Transverse colon (tissue), 4 donors: ENCODE results near the gene TNFRSF8. TPM values are rescaled to one million over a fixed set of nuclear protein-coding genes. Genes with fewer than 3 reads are reported as not detected.

Experiments
- DNase-seq: peaks from one replicate; pipeline ENCODE4 v3.0.0-alpha.2; 2019
- H3K27ac ChIP-seq, 4 donors: fragments of 200-600 bp; sonication (generic); 2 replicates each; pipeline ENCODE4 v1.5.1; 2016 to 2018; ENCODE audit warnings: inconsistent platforms in 4 of 4
- H3K27me3 ChIP-seq: fragments of 200-600 bp; sonication (generic); 2 replicates; pipeline ENCODE4 v1.5.1; 2017; ENCODE audit warnings: inconsistent platforms
- H3K36me3 ChIP-seq, 4 donors: fragments of 200-600 bp; sonication (generic); 2 replicates each; pipeline ENCODE4 v1.5.1; 2017 to 2019; ENCODE audit warnings: inconsistent platforms in 4 of 4
- H3K4me1 ChIP-seq, 4 donors: fragments of 200-600 bp; sonication (generic); 2 replicates each; pipeline ENCODE4 v1.5.1; 2017 to 2020; ENCODE audit warnings: inconsistent platforms in 4 of 4
- H3K4me3 ChIP-seq, 4 donors: fragments of 200-600 bp; sonication (generic); 1 replicate in 1 of 4; 2 replicates in 3 of 4; pipeline versions ENCODE4 v1.5.1 to v1.6.1; 2017 to 2019; ENCODE audit warnings: inconsistent platforms in 4 of 4
- H3K9me3 ChIP-seq, 2 donors: fragments of 200-600 bp; sonication (generic); 2 replicates each; pipeline ENCODE4 v1.5.1; 2017 to 2019; ENCODE audit warnings: inconsistent platforms in 2 of 2
- EP300 ChIP-seq: sonication (generic); formaldehyde crosslinking; IDR thresholded peaks from one replicate; pipeline ENCODE4 v1.6.1; 2017; ENCODE audit warnings: antibody characterized with exemption, low read depth
- POLR2A ChIP-seq: fragments of 450-650 bp; IDR thresholded peaks from one replicate; pipeline ENCODE4 v1.6.1; 2016; ENCODE audit warnings: antibody characterized with exemption, mild to moderate bottlenecking, moderate library complexity
- POLR2AphosphoS5 ChIP-seq, 3 donors: sonication (generic); formaldehyde crosslinking; IDR thresholded peaks; one replicate each; pipeline ENCODE4 v1.6.1; 2016; ENCODE audit warnings: antibody characterized with exemption in 3 of 3
- WGBS, 2 donors: methylation state at CpG; one replicate each; pipeline ENCODE4 v1.1.5; 2018; ENCODE audit warnings: low coverage in 1 of 2; 5-methylcytosine and 5-hydroxymethylcytosine counted together
- in situ Hi-C, 4 donors: fragments of 200-750 bp; cut with MboI; loops; one replicate each; pipeline versions ENCODE4 v1.15.0 to v1.15.1; 2017; ENCODE audit warnings: low sequenced_read_pairs in 3 of 4, low pct_ligation_motif_present in 1 of 4, low pct_unique_long_range_greater_than_20kb in 1 of 4
- intact Hi-C: fragments of 100-400 bp; cut with DNase I; formaldehyde crosslinking; loops from one replicate; pipeline ENCODE4 v1.15.1; 2023; ENCODE audit warnings: low total_unique reads
- total RNA-seq, 4 donors: library from RNA; depleted of rRNA; stranded (reverse); fragments of >200 nt; gene quantifications; one replicate each; pipeline ENCODE4 v1.1.0, GENCODE V29; 2016
- TF ChIP-seq, protein P1 (sequence below), 5 experiments: fragments of 200-600 bp in 3 of 5; fragments of 450-650 bp in 2 of 5; sonication (generic) in 3 of 5; IDR thresholded peaks; 1 replicate in 2 of 5; 2 replicates in 3 of 5; pipeline ENCODE4 v1.5.1; 2016 to 2017; ENCODE audit warnings: antibody characterized with exemption in 5 of 5, inconsistent platforms in 3 of 5, mild to moderate bottlenecking in 2 of 5, moderate library complexity in 1 of 5

TNFRSF8 gene
- total RNA-seq, 4 donors from 2014 or later: 0.16 TPM; not detected in 3

DNA sequence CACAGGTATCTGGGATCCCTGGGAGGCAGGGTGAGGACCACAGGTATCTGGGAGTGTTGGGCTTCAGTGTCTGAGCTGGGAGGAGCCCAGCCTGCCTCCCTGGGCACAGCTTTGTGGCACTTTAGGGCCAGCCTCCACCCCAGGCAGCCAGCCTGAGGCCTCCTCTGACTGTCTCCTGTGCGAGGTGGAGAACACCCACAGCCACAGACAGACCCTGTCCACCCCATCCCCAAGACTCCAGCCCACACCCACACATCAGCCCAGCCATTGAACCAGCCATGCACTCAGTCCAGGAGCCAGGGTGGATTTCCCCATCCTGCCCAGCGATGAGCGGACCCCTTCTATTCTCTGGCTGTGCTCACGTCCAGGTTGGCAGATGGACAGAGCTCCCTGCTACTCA is 81.9 kb downstream of the TNFRSF8 start:
- peaks cover 29 to 66% (median 37%) of the 10 kb centered on the region in 4 donors for H3K4me1 ChIP-seq
- intact Hi-C loops: no loop called here
- TF ChIP-seq POLR2AphosphoS5 (IDR thresholded peaks at IDR 0.05): no peak
- TF ChIP-seq, protein P1, sequence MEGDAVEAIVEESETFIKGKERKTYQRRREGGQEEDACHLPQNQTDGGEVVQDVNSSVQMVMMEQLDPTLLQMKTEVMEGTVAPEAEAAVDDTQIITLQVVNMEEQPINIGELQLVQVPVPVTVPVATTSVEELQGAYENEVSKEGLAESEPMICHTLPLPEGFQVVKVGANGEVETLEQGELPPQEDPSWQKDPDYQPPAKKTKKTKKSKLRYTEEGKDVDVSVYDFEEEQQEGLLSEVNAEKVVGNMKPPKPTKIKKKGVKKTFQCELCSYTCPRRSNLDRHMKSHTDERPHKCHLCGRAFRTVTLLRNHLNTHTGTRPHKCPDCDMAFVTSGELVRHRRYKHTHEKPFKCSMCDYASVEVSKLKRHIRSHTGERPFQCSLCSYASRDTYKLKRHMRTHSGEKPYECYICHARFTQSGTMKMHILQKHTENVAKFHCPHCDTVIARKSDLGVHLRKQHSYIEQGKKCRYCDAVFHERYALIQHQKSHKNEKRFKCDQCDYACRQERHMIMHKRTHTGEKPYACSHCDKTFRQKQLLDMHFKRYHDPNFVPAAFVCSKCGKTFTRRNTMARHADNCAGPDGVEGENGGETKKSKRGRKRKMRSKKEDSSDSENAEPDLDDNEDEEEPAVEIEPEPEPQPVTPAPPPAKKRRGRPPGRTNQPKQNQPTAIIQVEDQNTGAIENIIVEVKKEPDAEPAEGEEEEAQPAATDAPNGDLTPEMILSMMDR (IDR thresholded peaks at IDR 0.05): no peak
- no peak for TF ChIP-seq EP300
- no peak for TF ChIP-seq POLR2A
- H3K4me3 ChIP-seq: no peak overlapping the region
- no peaks in the 10 kb centered on the region for H3K36me3 ChIP-seq
- DNase-seq: no peak
- in situ Hi-C loops: no loop called here
- H3K9me3 ChIP-seq: no peaks in the 10 kb centered on the region
- peak overlapping the region; percentile 73 to 81 (median 76) for H3K27ac ChIP-seq
- WGBS, 2 donors: 85% methylated on average over 3 of the region's 4 CpGs; no CpG with 5 or more reads in 1 of the 2 donors
- no peaks in the 10 kb centered on the region for H3K27me3 ChIP-seq

GRCh38 chr1:12145616-12146342 is 82.7 kb downstream of the TNFRSF8 start:
- no peaks in the 10 kb centered on the region for H3K9me3 ChIP-seq
- no peak for DNase-seq
- no peaks in the 10 kb centered on the region for H3K27me3 ChIP-seq
- no peak overlapping the region for H3K4me3 ChIP-seq
- TF ChIP-seq POLR2A: no peak
- no peak for TF ChIP-seq EP300
- no peak for TF ChIP-seq POLR2AphosphoS5 (IDR thresholded peaks at IDR 0.05)
- TF ChIP-seq, protein P1 (IDR thresholded peaks at IDR 0.05): no peak
- H3K36me3 ChIP-seq: no peaks in the 10 kb centered on the region
- intact Hi-C loops: no loop called here
- WGBS, 2 donors: 78 to 97% methylated on average over 4 to 7 of the region's 12 CpGs
- no peak overlapping the region for H3K27ac ChIP-seq
- in situ Hi-C loops: no loop called here
- peaks cover 29 to 70% (median 39%) of the 10 kb centered on the region in 4 donors for H3K4me1 ChIP-seq

DNA sequence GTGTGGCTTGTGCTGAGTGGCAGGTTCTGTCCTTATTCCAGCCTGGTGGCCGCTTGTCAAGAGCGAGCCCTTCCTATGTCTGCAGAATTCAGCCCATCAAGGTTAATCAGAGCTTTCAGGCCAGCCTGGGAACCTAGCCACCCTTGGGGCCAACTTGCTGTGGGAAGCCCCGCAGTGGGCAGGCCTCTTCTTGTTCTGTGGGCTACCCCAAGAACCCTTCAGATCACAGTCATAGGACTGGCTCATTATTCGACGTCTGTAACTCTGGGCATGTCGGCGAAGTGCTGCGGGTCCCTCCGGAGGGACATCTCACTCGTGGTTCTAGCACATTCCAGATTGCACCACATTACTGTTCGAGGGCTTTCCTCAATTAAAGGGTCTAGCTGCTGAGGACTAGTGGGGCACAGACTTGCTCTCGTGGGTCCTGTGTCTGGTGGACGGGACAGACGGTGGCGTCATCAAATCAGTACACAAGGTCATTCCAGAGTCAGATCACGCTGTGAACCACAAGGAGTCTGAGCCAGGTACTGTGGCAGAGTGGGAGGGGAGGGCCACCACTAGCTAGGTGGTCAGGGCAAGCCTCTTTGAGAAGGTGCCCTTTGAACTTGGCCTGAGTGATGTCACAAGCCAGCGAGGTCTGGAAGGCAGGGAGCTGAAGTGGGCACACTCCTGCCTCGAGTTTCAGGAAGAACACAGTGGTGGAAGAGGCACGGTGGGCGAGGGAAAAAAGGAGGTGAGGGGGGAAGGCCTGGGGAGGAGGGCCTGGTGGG is 83.4 kb downstream of the TNFRSF8 start:
- whole genome bisulfite sequencing, 2 donors: 70 to 82% methylated on average over 3 to 20 of the region's 20 CpGs
- Histone ChIP-seq H3K4me1 (peaks cover 29 to 77% (median 42%) of the 10 kb centered on the region in 4 donors), H3K27ac (peak overlapping the region; percentile 73 to 86 (median 84)), H3K27me3 (no peaks in the 10 kb centered on the region), H3K9me3 (no peaks in the 10 kb centered on the region), H3K36me3 (no peaks in the 10 kb centered on the region), H3K4me3 (no peak overlapping the region)
- no peak for DNase-seq
- in situ Hi-C loops: no loop called here
- intact Hi-C loops: no loop called here
- TF ChIP-seq, protein P1 (IDR thresholded peaks at IDR 0.05): no peak
- TF ChIP-seq EP300 (no peak), POLR2A (no peak), POLR2AphosphoS5 (IDR thresholded peaks at IDR 0.05) (no peak)

GRCh38 chr1:12147201-12147701 is 84.1 kb downstream of the TNFRSF8 start:
- peak overlapping the region; percentile 73 to 86 (median 84) for H3K27ac ChIP-seq
- WGBS, 2 donors: 37 to 73% methylated on average over 2 to 8 of the region's 8 CpGs
- in situ Hi-C loops (no loop called here), intact Hi-C loops (no loop called here)
- no peaks in the 10 kb centered on the region for H3K9me3 ChIP-seq
- no peaks in the 10 kb centered on the region for H3K27me3 ChIP-seq
- H3K4me1 ChIP-seq: peaks cover 29 to 85% (median 42%) of the 10 kb centered on the region in 4 donors
- DNase-seq: no peak
- H3K36me3 ChIP-seq: no peaks in the 10 kb centered on the region
- H3K4me3 ChIP-seq: no peak overlapping the region
- TF ChIP-seq, protein P1 (IDR thresholded peaks at IDR 0.05): no peak
- TF ChIP-seq POLR2A (no peak), EP300 (no peak), POLR2AphosphoS5 (IDR thresholded peaks at IDR 0.05) (no peak)
